NB4 (cell line): ENCODE results near the gene QSOX2.

Source experiments
- MYC ChIP-seq: IDR thresholded peaks from 2 replicates; pipeline ENCODE4 v1.6.1; 2011; ENCODE audit warnings: low read depth, low read length
- POLR2A ChIP-seq: IDR thresholded peaks from 2 replicates; pipeline ENCODE4 v1.6.1; 2011; ENCODE audit warnings: mild to moderate bottlenecking; ENCODE audit not compliant: insufficient read length; ENCODE audit errors: extremely low read depth
- TF ChIP-seq, protein P1 (sequence below): IDR thresholded peaks from one replicate; pipeline ENCODE4 v1.5.1; 2012; ENCODE audit warnings: low read depth, low read length
- TF ChIP-seq, protein P2 (sequence below): IDR thresholded peaks from 2 replicates; pipeline ENCODE4 v1.6.1; 2011; ENCODE audit warnings: low read depth, low read length

DNA sequence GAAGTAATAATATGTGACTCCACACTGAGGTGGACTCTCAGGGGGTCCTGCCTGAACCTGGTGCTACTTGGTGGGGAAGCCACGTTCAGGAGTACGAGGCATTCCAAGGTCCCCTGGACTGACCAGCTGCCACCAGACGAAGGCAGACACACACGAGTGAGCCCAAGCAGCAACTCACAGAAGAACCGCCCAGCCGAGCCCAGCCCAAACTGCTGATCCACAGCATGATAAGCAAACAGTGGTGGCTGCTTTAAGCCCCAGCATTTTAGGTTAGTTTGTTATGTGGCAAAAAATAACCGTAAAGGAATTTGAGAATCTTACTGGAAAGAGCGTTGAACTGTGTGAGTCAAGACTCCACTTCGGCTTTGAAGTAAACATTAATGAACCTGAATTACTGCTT, 31.9 kb downstream of the QSOX2 start:
- TF ChIP-seq, protein P1, sequence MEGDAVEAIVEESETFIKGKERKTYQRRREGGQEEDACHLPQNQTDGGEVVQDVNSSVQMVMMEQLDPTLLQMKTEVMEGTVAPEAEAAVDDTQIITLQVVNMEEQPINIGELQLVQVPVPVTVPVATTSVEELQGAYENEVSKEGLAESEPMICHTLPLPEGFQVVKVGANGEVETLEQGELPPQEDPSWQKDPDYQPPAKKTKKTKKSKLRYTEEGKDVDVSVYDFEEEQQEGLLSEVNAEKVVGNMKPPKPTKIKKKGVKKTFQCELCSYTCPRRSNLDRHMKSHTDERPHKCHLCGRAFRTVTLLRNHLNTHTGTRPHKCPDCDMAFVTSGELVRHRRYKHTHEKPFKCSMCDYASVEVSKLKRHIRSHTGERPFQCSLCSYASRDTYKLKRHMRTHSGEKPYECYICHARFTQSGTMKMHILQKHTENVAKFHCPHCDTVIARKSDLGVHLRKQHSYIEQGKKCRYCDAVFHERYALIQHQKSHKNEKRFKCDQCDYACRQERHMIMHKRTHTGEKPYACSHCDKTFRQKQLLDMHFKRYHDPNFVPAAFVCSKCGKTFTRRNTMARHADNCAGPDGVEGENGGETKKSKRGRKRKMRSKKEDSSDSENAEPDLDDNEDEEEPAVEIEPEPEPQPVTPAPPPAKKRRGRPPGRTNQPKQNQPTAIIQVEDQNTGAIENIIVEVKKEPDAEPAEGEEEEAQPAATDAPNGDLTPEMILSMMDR: no peak
- no peak for TF ChIP-seq POLR2A
- TF ChIP-seq, protein P2, sequence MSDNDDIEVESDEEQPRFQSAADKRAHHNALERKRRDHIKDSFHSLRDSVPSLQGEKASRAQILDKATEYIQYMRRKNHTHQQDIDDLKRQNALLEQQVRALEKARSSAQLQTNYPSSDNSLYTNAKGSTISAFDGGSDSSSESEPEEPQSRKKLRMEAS: no peak
- no peak for TF ChIP-seq MYC
